PFSK-1 (cell line): ENCODE results near the gene AKAP13.

Experiments used
- POLR2AphosphoS5 ChIP-seq: IDR thresholded peaks from 2 replicates; pipeline ENCODE4 v1.6.1; 2012; ENCODE audit warnings: low read depth, mild to moderate bottlenecking, control low read depth, low read length, moderate library complexity
- TF ChIP-seq, protein P1 (sequence below), 2 experiments: IDR thresholded peaks; 2 replicates each; pipeline versions ENCODE4 v1.6.1 to v1.8.0; 2011 to 2012; ENCODE audit warnings: low read depth in 2 of 2, low read length in 2 of 2, control low read depth in 1 of 2, inconsistent platforms in 1 of 2, mild to moderate bottlenecking in 1 of 2, moderate library complexity in 1 of 2; ENCODE audit not compliant: insufficient read depth in 1 of 2

DNA sequence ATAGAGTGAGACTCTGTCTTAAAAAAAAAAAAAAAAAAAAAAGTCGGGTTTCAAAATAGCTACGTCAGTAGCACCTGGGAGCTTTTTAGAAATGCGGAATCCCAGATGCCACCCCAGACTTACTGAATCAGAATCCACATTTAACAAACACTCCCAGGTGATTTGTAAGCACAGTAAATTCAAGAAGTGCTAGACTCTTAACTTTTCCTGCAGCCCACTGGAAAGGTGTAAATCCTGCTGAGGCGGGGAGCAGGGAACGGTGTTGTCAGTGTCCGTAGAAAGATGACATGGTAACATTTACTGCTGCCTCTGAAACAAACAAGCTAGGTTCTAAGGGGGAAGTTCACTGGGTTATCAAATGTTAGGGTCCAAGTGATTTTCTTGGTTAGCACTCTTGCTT is 2.4 kb upstream of the AKAP13 start:
- TF ChIP-seq, protein P1, sequence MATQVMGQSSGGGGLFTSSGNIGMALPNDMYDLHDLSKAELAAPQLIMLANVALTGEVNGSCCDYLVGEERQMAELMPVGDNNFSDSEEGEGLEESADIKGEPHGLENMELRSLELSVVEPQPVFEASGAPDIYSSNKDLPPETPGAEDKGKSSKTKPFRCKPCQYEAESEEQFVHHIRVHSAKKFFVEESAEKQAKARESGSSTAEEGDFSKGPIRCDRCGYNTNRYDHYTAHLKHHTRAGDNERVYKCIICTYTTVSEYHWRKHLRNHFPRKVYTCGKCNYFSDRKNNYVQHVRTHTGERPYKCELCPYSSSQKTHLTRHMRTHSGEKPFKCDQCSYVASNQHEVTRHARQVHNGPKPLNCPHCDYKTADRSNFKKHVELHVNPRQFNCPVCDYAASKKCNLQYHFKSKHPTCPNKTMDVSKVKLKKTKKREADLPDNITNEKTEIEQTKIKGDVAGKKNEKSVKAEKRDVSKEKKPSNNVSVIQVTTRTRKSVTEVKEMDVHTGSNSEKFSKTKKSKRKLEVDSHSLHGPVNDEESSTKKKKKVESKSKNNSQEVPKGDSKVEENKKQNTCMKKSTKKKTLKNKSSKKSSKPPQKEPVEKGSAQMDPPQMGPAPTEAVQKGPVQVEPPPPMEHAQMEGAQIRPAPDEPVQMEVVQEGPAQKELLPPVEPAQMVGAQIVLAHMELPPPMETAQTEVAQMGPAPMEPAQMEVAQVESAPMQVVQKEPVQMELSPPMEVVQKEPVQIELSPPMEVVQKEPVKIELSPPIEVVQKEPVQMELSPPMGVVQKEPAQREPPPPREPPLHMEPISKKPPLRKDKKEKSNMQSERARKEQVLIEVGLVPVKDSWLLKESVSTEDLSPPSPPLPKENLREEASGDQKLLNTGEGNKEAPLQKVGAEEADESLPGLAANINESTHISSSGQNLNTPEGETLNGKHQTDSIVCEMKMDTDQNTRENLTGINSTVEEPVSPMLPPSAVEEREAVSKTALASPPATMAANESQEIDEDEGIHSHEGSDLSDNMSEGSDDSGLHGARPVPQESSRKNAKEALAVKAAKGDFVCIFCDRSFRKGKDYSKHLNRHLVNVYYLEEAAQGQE (IDR thresholded peaks at IDR 0.05; ENCODE audit: insufficient read depth in 1 of 2, low read depth in 2 of 2, low read length in 2 of 2) = no peak
- TF ChIP-seq POLR2AphosphoS5 = no peak
